GM18517 (cell line): Measurements from ENCODE around the gene DUSP22.

Source experiments
- ATAC-seq: cut with Tn5 transposase; IDR thresholded peaks from one replicate; pipeline ENCODE4 v1.9.1; 2021; ENCODE audit warnings: mild to moderate bottlenecking, moderate library complexity; ENCODE audit not compliant: unreplicated experiment

DUSP22 gene

GRCh38 chr6:336159-337114 is 44.1 kb downstream of the DUSP22 start:
- peak; percentile 53 for ATAC-seq

DNA sequence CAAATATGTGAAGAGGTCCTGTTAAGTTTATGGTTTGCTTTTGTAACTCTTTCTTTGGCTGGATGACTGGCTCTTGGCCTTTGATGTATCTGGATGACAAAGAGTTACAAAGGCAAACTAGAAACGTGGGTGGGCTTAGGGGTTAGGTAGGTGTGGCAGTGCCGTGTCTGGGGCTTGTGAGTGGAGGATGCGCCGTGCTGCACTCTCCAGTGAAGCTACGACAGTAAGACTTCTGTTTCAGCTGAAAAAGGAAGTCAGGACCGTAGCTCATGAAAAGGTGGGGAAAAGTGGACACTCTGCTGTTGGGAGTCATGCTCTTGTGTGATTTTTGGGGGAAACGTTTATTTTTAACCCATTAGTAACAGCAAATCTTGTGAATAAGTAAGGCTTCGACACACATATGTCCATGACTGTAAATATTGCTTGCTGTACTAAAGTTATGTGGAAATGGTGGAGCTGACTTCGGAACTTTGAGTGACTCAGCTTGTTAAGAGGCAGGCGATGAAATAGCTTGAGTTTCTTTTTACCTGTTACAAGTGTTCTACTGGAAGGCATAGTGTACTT is 45.6 kb downstream of the DUSP22 start:
- no peak for ATAC-seq

DNA sequence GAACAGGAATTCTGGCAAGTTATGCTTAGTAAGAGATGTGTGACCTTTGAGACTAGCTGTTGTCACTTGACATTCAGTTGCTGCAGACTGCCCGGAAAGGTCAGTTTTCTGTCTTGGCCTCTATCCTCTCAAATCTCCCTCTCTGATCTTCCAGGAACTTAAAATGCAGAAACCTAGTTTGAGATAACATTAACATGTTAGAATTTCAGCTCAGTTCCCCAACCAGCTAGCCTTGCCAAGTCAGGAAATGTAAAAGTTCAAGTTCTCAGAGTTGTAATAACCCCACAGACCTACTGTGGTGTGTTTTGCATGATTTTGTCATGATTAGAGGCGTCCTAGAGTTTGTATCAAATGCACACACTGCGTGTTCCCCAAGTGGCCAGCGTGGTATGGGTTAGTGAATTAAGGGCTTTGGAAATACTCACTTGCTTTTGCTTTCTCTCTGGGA is 46.6 kb downstream of the DUSP22 start:
- ATAC-seq = no peak

DNA sequence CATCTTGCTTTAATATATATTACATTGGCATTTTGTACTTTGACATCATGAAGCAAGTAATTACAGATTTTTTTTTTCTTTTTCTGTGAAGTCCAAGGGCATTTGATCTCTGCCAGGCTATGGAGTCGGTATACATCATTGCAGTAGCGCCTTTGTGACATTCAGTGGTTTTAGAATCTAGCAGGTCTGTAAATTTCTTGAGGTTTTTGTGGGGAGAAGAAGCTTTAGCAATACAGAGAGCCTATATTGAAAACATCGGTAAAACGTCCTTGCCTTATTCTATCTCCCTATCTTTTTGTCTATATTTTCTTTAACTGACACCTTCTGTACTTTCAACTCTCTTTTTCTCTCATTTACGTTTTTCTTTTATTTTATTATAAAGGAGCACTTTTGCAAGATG is 47.2 kb downstream of the DUSP22 start:
- no peak for ATAC-seq

- no peak for ATAC-seq
Observed at GRCh38 chr6:340186-340955, 48.1 kb downstream of the DUSP22 start.

- no peak for ATAC-seq
Observed at GRCh38 chr6:340991-341827, 48.9 kb downstream of the DUSP22 start.

GRCh38 chr6:341914-342831 is 49.9 kb downstream of the DUSP22 start:
- ATAC-seq = peak; percentile 69

GRCh38 chr6:342832-343179 is 50.5 kb downstream of the DUSP22 start:
- no peak for ATAC-seq

DNA sequence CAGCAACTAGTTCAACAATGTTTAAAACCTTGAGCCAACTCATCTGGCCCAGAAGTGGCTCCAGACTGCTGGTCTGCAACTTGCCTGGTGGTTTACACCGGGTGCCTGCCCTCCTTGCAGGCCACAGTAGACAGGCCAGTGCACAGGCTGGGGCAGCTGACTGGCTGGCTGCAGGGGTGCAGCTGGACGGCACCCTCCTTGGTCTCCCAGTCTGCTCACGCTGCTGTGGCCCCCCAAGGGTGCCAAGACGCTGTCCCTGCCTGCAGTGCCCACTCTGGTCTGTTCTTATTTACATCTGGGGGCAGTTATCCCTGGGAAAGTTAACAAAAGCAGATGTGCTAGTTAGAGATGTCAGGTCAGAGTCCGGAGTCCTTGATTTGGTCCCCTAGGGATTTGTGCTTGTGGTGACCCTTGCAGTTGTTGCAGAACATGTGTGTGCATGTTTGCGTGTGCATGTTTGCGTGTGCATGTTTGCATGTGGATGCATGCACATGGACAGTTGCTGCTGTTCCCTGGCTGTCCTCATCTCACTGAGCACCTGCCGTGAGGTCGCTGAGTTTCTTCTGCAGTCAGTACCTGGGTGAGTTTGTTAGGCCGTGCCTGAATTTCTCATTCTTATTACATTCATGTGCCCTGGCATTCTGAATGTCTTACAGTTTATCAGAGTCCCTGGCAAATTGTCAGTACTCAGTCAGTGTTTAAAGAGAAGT is 51.1 kb downstream of the DUSP22 start:
- ATAC-seq = no peak

DNA sequence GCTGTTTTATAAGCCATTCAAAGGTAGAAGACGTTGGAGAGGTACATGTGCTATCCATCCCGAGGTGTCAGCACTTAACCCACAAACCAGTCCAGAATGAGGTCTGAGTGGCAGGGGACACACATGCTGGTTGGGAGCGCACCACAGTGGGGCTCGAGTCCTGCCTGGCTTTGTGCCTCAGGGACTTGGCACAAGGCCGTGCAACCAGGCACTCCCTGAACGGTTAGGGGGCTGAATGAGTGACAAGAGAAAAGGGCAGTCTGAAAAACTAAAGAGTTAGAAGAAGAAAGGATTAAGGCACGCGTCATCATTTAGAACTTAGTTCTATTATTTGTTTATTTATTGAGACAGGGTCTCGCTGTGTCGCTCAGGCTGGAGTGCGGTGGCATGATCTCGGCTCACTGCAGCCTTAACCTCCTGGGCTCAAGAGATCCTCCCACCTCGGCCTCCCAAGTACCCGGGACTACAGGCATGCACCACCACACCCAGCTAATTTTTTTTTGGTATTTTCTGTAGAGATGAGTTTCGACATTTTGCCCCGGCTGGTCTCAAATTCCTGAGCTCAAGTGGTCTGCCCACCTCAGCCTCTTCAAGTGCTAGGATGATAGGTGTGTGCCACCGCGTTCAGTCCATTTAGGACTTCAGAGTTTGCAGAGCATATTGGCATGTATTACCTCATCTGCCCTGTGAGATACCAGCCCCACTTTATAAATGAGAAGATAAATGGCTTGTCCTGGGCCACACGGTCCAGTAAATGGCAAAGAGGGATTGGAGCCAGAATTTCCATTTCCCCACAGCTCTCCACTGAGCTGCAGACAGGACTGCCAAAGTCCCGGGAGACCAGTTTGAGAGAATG is 51.9 kb downstream of the DUSP22 start:
- no peak for ATAC-seq

- ATAC-seq = no peak
Observed at GRCh38 chr6:344816-345340, 52.6 kb downstream of the DUSP22 start.

GRCh38 chr6:345747-346385 is 53.6 kb downstream of the DUSP22 start:
- ATAC-seq = no peak

DNA sequence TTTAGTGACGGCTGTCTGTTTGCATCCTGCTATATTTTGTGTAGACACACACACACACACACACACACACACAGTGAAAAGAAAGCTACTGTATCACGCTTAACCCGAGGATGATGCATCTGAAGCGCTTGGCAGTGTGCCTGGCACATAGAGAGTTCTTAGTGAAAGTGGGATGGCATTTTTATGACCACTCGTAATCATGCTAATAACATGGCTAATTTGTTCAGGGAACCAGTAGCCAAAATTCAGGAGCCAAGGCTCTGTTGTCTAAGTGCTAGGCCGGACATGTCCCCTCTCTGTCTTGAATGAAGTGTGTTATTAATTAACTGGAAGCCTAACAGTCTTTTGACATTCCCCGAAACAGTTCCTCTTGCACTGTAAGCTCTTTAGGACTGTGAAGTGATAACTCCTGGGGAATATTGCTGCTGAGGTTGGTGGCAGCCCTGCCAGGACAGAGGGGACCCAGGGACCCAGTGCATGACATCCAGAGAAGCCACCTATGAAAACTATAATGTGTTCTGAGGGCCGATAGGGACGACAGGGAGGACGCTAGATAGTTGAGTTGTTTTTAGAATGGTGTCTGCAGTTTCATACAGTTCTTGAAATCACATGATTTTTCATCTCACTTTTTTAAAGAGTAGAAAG is 54.2 kb downstream of the DUSP22 start:
- no peak for ATAC-seq

DNA sequence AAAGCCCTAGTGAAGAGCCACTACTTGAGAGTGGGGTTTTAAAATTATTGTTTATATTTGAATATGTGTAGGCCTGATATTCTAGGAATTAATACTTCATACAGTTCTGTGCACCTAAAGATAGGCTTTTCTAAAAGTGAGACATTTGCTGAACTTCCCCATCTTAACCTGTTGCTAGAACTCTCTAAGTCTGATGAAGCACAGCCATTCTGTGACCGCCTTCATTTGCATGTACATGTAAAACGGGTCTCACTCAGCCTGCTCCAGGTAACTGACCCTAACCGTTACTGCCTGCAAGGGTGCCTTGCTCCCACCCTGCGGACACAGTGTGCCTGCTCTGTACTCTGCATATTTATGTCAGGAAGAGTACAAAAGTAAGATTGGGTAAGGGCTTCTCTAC is 54.9 kb downstream of the DUSP22 start:
- ATAC-seq = peak; percentile 88

DNA sequence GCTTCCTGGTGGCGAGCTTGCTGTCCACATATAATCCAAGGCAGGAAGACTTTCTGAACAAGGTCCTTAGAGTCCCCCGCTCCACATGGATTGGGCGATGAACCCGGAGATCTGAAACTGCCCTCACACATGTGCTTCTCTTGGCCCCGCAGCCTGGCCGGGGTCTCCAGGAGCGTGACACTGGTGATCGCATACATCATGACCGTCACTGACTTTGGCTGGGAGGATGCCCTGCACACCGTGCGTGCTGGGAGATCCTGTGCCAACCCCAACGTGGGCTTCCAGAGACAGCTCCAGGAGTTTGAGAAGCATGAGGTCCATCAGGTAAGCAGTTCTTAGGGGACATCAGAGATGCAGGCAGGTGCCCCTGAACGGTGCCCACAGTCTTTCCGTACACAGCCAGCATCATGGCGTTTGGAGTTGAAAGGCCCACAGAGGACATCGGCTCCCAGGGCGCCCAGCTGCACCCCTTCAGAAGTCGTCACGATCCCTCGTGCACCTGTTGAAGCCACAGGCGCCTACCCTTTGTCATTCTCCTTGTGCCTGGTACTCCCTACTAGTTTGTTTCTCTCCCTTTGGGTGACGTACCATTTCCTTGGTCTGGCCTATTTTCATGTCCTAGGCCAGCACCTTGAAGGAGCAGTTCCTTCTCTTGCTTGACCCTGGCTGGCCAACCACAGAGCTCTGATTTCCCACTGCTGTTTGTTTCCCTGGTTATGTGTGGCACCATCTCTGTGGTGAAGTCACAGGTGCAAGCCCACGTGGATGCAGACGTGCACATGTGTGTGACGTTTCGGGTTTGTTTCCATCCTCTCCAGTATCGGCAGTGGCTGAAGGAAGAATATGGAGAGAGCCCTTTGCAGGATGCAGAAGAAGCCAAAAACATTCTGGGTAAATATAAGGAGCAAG is 55.9 kb downstream of the DUSP22 start:
- ATAC-seq = no peak

DNA sequence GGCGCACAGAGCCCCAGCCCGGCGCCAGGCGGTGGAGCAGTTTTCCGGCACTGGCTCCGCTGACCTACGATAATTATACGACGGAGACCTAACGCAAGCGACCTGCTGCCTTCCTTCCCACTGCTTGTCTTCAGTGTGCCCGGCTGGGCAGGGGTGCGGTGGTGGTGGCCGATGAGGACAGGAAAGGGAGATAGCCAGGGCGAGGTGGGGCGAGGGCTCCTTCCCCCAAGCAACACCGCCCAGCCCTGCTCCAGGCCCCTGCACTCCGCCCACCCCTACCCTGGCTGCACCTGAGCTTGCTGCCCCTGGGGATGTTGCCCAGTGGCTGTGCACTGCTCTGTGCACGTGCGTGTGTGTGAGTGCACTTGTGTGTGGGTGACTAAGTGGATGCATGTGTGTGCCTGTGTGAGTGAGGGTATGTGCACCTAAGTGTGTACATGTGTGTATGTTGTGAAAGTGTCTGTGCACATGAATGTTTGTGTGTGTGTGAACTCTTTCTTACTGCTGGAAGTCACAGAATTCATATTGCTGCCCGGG is 56.6 kb downstream of the DUSP22 start:
- ATAC-seq = no peak
